Upper lobe of right lung (tissue), 1 donor: ENCODE measurements around the gene MAN1B1. TPM values are rescaled to one million over a fixed set of nuclear protein-coding genes. Genes with fewer than 3 reads are reported as not detected.
A peak's percentile ranks its signal among the peaks of the same experiment; 100 is the strongest.

Experiments
- ATAC-seq: fragments of 200-7000 bp; cut with Tn5 transposase; one replicate; pipeline ENCODE4 v1.9.1; 2020; ENCODE audit warnings: mild to moderate bottlenecking, moderate library complexity
- DNase-seq: peaks from one replicate; pipeline ENCODE4 v3.0.0-alpha.2; 2020
- H3K27ac ChIP-seq: fragments of 200-600 bp; one replicate; pipeline ENCODE4 v1.8.0; 2022
- H3K27me3 ChIP-seq: fragments of 200-600 bp; one replicate; pipeline ENCODE4 v1.8.0; 2022; ENCODE audit warnings: mild to moderate bottlenecking
- H3K36me3 ChIP-seq: fragments of 200-600 bp; one replicate; pipeline ENCODE4 v1.8.0; 2022
- H3K4me1 ChIP-seq: fragments of 200-600 bp; one replicate; pipeline ENCODE4 v1.8.0; 2022
- H3K4me3 ChIP-seq: fragments of 200-600 bp; one replicate; pipeline ENCODE4 v1.8.0; 2022; ENCODE audit warnings: mild to moderate bottlenecking
- H3K9me3 ChIP-seq: fragments of 200-600 bp; one replicate; pipeline ENCODE4 v1.8.0; 2022
- CTCF ChIP-seq: fragments of 200-600 bp; IDR thresholded peaks from one replicate; pipeline ENCODE4 v1.8.0; 2022; ENCODE audit warnings: antibody characterized with exemption
- intact Hi-C: fragments of 100-400 bp; cut with DNase I; formaldehyde crosslinking; loops from one replicate; pipeline ENCODE4 v1.11.0; 2022
- total RNA-seq: library from RNA; stranded (reverse); fragmentation: NEBNext Ultra II Directional; extraction: Animal tissue kit (Norgen Biotek cat#: 25700); gene quantifications from one replicate; pipeline ENCODE4 v1.2.1, GENCODE V29; 2021
- donor health status: DM: no; HTN: yes; CAD: no; lungs with severe emphysema.

MAN1B1 gene
- total RNA-seq, 1 donor from 2014 or later = 39.4 TPM

- H3K4me1 ChIP-seq = no peaks in the 10 kb centered on the region
- H3K4me3 ChIP-seq = no peak within 1 kb of the TSS
- ATAC-seq (peak; percentile 63), DNase-seq (peak; percentile 70)
- intact Hi-C loops = no loop called here
- no peak for TF ChIP-seq CTCF
- H3K27me3 ChIP-seq = peaks cover 72% of the 10 kb centered on the region
- no peaks in the 10 kb centered on the region for H3K9me3 ChIP-seq
- H3K27ac ChIP-seq = no peak within 1 kb of the TSS
- H3K36me3 ChIP-seq = no peaks in the 10 kb centered on the region
These were observed 52.1 kb downstream of the MAN1B1 start, which contains the start of gene GRIN1 for GRCh38 chr9:137138722-137139467. GRIN1 (plus strand) TSS chr9:137139154; CDS start chr9:137139487, 333 bp downstream.

GRCh38 chr9:137139468-137140150, 52.8 kb downstream of the MAN1B1 start:
- Histone ChIP-seq H3K27me3 (peaks cover 76% of the 10 kb centered on the region), H3K4me3 (no peak overlapping the region), H3K36me3 (no peaks in the 10 kb centered on the region), H3K27ac (no peak overlapping the region), H3K9me3 (no peaks in the 10 kb centered on the region), H3K4me1 (no peaks in the 10 kb centered on the region)
- intact Hi-C loops = no loop called here
- ATAC-seq (no peak), DNase-seq (peak; percentile 40)
- TF ChIP-seq CTCF = no peak

- Histone ChIP-seq H3K4me1 (no peaks in the 10 kb centered on the region), H3K9me3 (no peaks in the 10 kb centered on the region), H3K4me3 (no peak overlapping the region), H3K27me3 (peaks cover 76% of the 10 kb centered on the region), H3K36me3 (no peaks in the 10 kb centered on the region), H3K27ac (no peak overlapping the region)
- intact Hi-C loops = no loop called here
- ATAC-seq (no peak), DNase-seq (peak; percentile 46)
- no peak for TF ChIP-seq CTCF
These were observed 53.6 kb downstream of the MAN1B1 start for GRCh38 chr9:137140151-137141012.

- DNase-seq = peak; percentile 48
- Histone ChIP-seq H3K27me3 (peaks cover 76% of the 10 kb centered on the region), H3K9me3 (no peaks in the 10 kb centered on the region), H3K36me3 (no peaks in the 10 kb centered on the region), H3K4me3 (no peak overlapping the region), H3K27ac (no peak overlapping the region), H3K4me1 (no peaks in the 10 kb centered on the region)
- no peak for ATAC-seq
- no peak for TF ChIP-seq CTCF
- intact Hi-C loops = no loop called here
These were observed 54.4 kb downstream of the MAN1B1 start for GRCh38 chr9:137141050-137141810.
